PC-3 (cell line): ENCODE data around the gene GTPBP6. TPM values are rescaled to one million over a fixed set of nuclear protein-coding genes. Genes with fewer than 3 reads are reported as not detected.

Experiments
- ATAC-seq: fragments of 200-7000 bp; cut with Tn5 transposase; 2 replicates; pipeline ENCODE4 v1.9.1; 2020; ENCODE audit warnings: mild to moderate bottlenecking, moderate library complexity
- BruUV-seq: library from RNA; stranded (reverse); fragments of 400-500 nt; replicated peaks from 2 replicates; lab custom pipeline; 2021; lab: Mats Ljungman, UMichigan
- CTCF ChIA-PET: fragments of 300-600 bp; sonication (Branson Sonifier 250); formaldehyde crosslinking; loops from one replicate; lab custom pipeline; 2022; ENCODE audit warnings: antibody characterized with exemption; lab: Charles Lee
- POLR2A ChIA-PET: fragments of 300-600 bp; sonication (Branson Sonifier 250); formaldehyde crosslinking; loops from one replicate; lab custom pipeline; 2022; ENCODE audit warnings: antibody characterized with exemption; ENCODE audit not compliant: unreplicated experiment; lab: Charles Lee
- DNase-seq: peaks from one replicate; pipeline ENCODE4 v3.0.0-alpha.2; 2015
- H2AFZ ChIP-seq: fragments of 300-600 bp; sonication (generic); 2 replicates; pipeline ENCODE4 v1.6.0; 2016; ENCODE audit warnings: antibody characterized with exemption, low read length
- H3F3A ChIP-seq: fragments of 300-600 bp; sonication (generic); one replicate; pipeline ENCODE4 v1.6.0; 2017; ENCODE audit warnings: antibody characterized with exemption, low read length, control low read depth, mild to moderate bottlenecking; ENCODE audit not compliant: unreplicated experiment
- H3K27ac ChIP-seq: fragments of 300-600 bp; sonication (generic); 2 replicates; pipeline ENCODE4 v1.5.1; 2016; ENCODE audit warnings: mild to moderate bottlenecking, low read length
- H3K27me3 ChIP-seq: fragments of 300-600 bp; sonication (generic); 2 replicates; pipeline ENCODE4 v1.6.1; 2016; ENCODE audit warnings: low read length, mixed read lengths
- H3K36me3 ChIP-seq: fragments of 300-600 bp; sonication (generic); 2 replicates; pipeline ENCODE4 v1.6.1; 2016; ENCODE audit warnings: low read depth, mixed run types, low read length, mixed read lengths
- H3K4me1 ChIP-seq: fragments of 300-600 bp; sonication (generic); 2 replicates; pipeline ENCODE4 v1.5.1; 2016; ENCODE audit warnings: low read length; ENCODE audit not compliant: insufficient read depth
- H3K4me2 ChIP-seq: fragments of 300-600 bp; sonication (generic); 2 replicates; pipeline ENCODE4 v1.6.0; 2016; ENCODE audit warnings: low read length
- H3K4me3 ChIP-seq: fragments of 300-600 bp; sonication (generic); 2 replicates; pipeline ENCODE4 v1.5.1; 2016; ENCODE audit warnings: mild to moderate bottlenecking, low read length, mixed read lengths
- H3K79me2 ChIP-seq: fragments of 300-600 bp; sonication (generic); 2 replicates; pipeline ENCODE4 v1.6.1; 2017; ENCODE audit warnings: low read length, mixed read lengths
- H3K9ac ChIP-seq: fragments of 300-600 bp; sonication (generic); 2 replicates; pipeline ENCODE4 v1.6.0; 2016; ENCODE audit warnings: mild to moderate bottlenecking, low read length
- H3K9me2 ChIP-seq: fragments of 300-600 bp; sonication (generic); replicated peaks from 2 replicates; pipeline ENCODE4 v1.6.1; 2016; ENCODE audit warnings: mixed run types, low read length, mixed read lengths
- H3K9me3 ChIP-seq: fragments of 300-600 bp; sonication (generic); 2 replicates; pipeline ENCODE4 v1.6.1; 2016; ENCODE audit warnings: low read length, mixed read lengths
- H4K20me1 ChIP-seq: fragments of 300-600 bp; sonication (generic); 2 replicates; pipeline ENCODE4 v1.6.1; 2016; ENCODE audit warnings: low read length, mixed read lengths
- EZH2 ChIP-seq: fragments of 300-600 bp; sonication (generic); IDR thresholded peaks from one replicate; pipeline ENCODE4 v1.6.1; 2017; ENCODE audit warnings: antibody characterized with exemption, mild to moderate bottlenecking, low read length; ENCODE audit not compliant: unreplicated experiment
- EZH2phosphoT487 ChIP-seq: fragments of 300-600 bp; sonication (generic); IDR thresholded peaks from 2 replicates; pipeline ENCODE4 v1.6.1; 2018; ENCODE audit warnings: mild to moderate bottlenecking, antibody characterized with exemption, low read length, borderline replicate concordance
- intact Hi-C: fragments of 100-400 bp; cut with micrococcal nuclease; formaldehyde crosslinking; loops from 2 replicates; pipeline ENCODE4 v1.9.0; 2023
- total RNA-seq: library from RNA; depleted of rRNA; stranded (reverse); fragments of >200 nt; gene quantifications from 2 replicates; pipeline ENCODE4 v1.2.3, GENCODE V29; 2014
- TF ChIP-seq, protein P1 (sequence below): fragments of 300-600 bp; sonication (generic); conservative IDR thresholded peaks from 2 replicates; pipeline ENCODE4 v1.5.1; 2017; ENCODE audit warnings: antibody characterized with exemption, low read depth, mild to moderate bottlenecking, low read length

The GTPBP6 gene
- total RNA-seq, 1 experiment from 2014 or later, result 38.8 TPM

- DNase-seq (no peak), ATAC-seq (no peak)
- BruUV-seq, result no TSS peak
- Histone ChIP-seq H3K36me3 (peaks cover 7% of the 10 kb centered on the region), H3K9ac (no peak overlapping the region), H2AFZ (no peak overlapping the region), H3K4me1 (peaks cover 8% of the 10 kb centered on the region), H3K9me2 (no peaks in the 10 kb centered on the region), H4K20me1 (no peaks in the 10 kb centered on the region), H3K27me3 (no peaks in the 10 kb centered on the region), H3K79me2 (0 out of 2 replicates have a peak, but pooled peaks cover 8% of the 10 kb centered on the region), H3K9me3 (no peaks in the 10 kb centered on the region), H3F3A (no peaks in the 10 kb centered on the region), H3K4me2 (no peak overlapping the region), H3K27ac (no peak overlapping the region), H3K4me3 (no peak overlapping the region)
- POLR2A ChIA-PET, result no interaction called here
- CTCF ChIA-PET, result no interaction called here
- intact Hi-C loops, result no loop called here
- TF ChIP-seq, protein P1, sequence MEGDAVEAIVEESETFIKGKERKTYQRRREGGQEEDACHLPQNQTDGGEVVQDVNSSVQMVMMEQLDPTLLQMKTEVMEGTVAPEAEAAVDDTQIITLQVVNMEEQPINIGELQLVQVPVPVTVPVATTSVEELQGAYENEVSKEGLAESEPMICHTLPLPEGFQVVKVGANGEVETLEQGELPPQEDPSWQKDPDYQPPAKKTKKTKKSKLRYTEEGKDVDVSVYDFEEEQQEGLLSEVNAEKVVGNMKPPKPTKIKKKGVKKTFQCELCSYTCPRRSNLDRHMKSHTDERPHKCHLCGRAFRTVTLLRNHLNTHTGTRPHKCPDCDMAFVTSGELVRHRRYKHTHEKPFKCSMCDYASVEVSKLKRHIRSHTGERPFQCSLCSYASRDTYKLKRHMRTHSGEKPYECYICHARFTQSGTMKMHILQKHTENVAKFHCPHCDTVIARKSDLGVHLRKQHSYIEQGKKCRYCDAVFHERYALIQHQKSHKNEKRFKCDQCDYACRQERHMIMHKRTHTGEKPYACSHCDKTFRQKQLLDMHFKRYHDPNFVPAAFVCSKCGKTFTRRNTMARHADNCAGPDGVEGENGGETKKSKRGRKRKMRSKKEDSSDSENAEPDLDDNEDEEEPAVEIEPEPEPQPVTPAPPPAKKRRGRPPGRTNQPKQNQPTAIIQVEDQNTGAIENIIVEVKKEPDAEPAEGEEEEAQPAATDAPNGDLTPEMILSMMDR, result no peak
- no peak for TF ChIP-seq EZH2phosphoT487
- no peak for TF ChIP-seq EZH2
These were observed 36.9 kb upstream of the GTPBP6 start for GRCh38 chrX:355329-356050.

- Histone ChIP-seq H3K79me2 (0 out of 2 replicates have a peak, but pooled peaks cover 8% of the 10 kb centered on the region), H3K4me1 (peaks cover 8% of the 10 kb centered on the region), H3K27me3 (no peaks in the 10 kb centered on the region), H3K4me3 (no peak overlapping the region), H3F3A (no peaks in the 10 kb centered on the region), H4K20me1 (no peaks in the 10 kb centered on the region), H2AFZ (no peak overlapping the region), H3K27ac (no peak overlapping the region), H3K9ac (no peak overlapping the region), H3K36me3 (no peaks in the 10 kb centered on the region), H3K9me3 (no peaks in the 10 kb centered on the region), H3K9me2 (no peaks in the 10 kb centered on the region), H3K4me2 (no peak overlapping the region)
- BruUV-seq, result no TSS peak
- CTCF ChIA-PET, result no interaction called here
- POLR2A ChIA-PET, result no interaction called here
- ATAC-seq (no peak), DNase-seq (no peak)
- TF ChIP-seq, protein P1, result no peak
- TF ChIP-seq EZH2phosphoT487 (no peak), EZH2 (no peak)
- intact Hi-C loops, result no loop called here
These were observed 35.3 kb upstream of the GTPBP6 start for GRCh38 chrX:353566-354535.
